ENCODE data around the gene TSPO2.
A peak's percentile ranks its signal among the peaks of the same experiment; 100 is the strongest.

Gene TSPO2

DNA sequence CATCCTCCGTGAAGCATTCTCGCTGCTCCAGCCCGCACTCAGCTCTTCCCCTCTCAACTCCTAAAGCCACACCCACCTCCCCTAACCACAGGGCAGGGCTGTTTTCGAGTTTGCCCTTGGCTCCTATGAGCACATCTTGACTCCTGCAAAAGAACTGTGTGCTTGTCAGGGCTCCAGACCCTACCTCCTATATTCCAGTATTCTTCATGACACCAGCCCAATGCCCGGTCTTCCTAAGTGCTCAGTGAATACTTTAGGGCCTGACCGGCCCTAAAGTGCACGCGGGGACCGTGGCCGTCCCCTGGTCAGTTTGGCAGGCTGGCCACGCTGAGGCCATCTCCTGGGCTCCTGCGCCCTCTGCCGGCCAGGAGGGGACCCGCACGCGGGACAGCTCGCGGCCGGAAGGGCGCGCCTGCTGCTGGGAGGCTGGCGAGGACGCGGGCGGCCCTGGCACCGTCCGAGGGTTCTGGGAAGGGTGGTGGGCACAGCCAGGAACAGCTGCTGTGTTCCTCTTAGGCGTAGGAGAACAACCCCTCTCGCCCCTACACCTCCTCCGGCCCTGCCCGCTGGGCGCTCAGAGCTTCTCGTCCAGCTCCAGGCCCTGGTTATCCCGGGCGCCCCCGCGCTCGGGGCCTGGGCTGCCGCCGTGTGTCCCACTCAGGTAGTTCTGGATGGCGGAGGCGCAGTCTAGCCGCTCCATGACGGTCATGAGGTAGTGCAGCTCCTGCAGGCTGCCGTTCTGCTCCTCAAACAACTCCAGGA, 14.3 kb upstream of the TSPO2 start:
- DNase-seq (ENCODE audit: low read depth): peak; percentile 32

DNA sequence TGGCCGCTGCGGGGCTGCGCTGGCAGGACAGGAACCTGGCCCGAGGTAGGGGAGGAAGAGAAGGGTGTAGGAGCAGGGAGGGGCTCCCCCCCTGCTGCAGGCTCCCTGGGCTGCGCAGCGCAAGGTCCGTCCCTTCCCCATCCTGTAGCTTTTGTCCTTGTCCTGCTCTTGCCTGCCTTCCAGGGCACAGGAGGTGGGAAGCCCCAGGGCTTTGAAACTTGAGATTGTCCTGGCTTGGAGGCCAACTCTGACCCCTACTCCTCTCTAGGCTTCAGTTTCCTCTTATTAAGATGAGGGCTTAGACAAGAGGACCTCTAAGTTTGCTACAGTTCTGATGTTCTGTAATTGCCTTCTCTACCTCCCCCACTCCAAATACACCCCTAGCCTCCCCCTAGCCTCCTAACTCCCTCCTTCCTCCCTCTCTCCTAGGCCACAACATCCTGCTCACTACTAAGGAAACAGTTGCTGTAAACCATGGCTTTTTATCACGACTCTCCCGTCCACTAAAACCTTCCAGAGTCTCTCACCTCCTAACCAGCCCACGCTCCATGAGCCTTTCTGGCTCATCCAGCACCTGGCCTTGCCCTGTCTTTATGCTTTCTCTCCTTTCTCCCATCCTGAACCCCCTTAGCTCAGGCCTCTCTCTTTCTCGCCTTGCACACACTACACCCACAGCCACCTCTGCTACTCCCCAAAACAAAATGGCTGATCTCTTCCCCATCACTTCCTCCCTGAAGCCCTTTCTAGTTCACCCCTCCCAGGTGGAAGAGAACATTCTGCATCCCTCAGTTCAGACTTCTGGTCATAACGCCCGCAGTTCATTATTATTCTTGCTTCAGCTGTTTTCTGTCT, 13.5 kb upstream of the TSPO2 start:
- DNase-seq (ENCODE audit: low read depth): no peak

DNA sequence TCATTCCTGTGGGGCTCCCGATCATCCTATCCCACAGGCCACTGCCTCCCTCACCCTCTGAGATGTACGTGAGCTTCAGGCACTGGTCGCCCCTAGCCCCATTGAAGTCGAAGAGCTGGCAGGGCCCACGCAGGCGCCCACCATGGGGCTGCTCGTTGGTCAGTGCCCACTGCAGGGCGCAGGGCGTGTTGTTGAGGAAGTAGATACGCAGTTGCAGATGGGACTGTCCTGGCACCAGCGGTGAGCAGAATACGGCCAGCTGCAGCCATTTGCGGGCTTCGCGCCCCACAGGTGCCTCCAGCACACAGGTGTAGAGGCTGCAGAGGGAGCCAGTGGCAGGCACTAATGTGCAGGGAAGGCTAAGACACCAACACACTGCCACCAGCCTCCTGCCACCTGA, 9.4 kb upstream of the TSPO2 start:
- DNase-seq (ENCODE audit: low read depth): no peak

DNA sequence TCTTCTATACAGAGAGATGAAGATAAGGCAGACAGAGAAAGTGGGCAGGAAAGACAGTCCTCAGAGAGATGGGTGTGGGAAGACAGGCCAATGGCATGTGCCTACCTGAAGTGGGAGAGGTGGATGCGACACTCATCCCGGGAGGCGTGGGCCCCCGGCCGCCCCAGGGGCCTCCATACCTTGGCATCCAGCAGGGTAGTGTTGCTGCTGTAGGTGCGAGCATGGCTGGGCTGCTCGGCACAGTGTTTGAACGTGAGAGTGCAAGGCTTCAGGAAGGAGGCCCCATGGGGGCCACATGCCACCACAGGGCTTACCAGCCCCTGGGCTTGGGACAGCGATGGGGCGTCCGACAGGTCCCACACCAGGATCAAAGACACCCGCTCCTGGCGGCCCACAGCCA, 8.5 kb upstream of the TSPO2 start:
- DNase-seq (ENCODE audit: low read depth): no peak

DNA sequence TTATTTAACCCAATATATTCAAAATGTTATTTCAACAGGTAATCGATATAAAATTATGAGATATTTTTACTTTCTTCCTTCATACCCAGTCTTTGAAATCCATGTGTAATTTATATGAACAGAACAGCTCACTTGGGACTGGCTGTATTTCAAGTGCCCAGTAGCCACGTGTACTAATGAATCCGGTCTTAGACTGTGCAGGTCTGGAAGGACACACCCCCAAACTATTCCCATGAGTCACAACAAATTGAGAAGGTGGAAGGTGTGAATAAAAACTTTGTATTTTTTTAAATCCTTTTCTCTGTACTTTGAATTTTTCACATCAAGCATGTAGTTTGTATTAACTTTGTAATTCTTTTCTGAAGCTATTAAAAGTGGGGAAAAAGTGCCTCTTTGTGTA, 6.1 kb upstream of the TSPO2 start:
- no peak for DNase-seq (ENCODE audit: low read depth)

DNA sequence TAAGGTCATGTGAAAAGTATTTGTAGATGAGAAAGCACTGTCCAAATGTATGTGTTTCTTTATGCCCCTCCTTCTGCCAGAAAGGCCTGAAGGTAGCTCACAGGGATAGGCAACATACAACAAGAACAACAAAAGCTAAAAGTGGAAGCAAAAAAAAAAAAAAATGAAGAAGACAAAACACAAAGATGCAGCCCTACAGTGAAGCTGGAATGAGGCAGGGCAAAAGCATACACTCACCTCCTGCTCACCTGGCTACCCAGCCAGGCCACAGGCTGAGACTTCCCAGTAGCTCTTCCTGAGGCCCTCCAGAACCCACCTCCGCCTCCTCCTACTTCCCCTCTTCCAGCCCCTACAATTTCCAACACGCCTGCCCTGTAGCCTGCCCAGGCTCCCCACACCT, 5.7 kb upstream of the TSPO2 start:
- no peak for DNase-seq (ENCODE audit: low read depth)

DNA sequence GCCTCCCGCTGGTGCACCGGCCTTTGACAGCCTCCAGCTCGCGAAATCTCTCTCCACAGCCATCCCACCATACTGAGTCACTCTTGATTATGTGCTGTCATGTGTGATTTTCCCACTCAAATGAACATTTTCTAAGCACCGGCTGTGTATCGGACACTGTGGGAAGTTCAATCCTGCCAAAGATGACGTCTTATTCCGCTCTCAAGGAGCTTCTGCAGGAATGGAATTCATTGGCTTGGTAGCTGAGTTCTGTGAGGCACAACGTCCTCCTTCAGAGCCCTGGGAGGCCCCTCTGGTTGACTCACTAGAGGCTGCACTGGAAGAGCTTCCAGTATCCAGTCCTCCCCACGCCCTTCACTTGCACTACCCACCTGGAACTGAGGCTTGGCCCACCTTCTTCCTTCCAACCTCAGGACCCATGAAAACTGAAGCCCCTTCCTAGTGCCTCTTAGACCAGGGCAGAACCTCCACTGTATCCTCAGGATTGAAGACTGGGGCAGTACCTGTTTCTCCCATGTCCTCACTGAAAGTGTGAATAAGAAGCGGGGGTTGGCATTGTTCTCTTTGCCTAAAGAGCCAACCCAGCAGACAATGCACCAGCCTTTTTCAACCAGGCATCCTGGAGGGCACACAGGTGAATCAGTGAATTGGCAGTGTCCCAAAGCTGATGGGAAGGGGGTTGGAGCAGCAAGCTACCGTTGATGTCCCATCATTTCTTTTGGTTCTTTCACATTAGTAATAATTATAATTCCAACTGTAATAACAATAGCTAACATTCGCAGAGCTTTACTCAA, 5.0 kb upstream of the TSPO2 start:
- DNase-seq (ENCODE audit: low read depth): no peak

DNA sequence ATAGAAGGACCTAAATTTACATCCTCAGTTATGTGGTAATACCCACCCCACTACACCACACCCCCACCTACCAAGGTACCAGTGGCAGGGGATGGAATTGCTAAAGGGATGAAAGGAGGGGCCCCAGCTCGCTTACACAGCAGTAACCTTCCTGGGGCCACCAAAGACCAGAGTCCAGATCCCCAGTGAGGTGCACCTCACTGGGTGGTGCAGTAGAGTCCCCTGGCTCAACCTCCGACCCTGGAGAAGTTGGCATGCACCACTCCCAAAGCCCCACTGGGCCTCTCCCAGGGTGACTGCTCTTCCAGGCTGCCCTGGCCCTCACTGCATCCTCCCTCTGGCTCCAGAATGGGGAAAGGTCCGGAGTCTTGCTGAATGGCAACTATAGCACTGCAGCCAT, 4.1 kb upstream of the TSPO2 start:
- DNase-seq (ENCODE audit: low read depth): no peak

DNA sequence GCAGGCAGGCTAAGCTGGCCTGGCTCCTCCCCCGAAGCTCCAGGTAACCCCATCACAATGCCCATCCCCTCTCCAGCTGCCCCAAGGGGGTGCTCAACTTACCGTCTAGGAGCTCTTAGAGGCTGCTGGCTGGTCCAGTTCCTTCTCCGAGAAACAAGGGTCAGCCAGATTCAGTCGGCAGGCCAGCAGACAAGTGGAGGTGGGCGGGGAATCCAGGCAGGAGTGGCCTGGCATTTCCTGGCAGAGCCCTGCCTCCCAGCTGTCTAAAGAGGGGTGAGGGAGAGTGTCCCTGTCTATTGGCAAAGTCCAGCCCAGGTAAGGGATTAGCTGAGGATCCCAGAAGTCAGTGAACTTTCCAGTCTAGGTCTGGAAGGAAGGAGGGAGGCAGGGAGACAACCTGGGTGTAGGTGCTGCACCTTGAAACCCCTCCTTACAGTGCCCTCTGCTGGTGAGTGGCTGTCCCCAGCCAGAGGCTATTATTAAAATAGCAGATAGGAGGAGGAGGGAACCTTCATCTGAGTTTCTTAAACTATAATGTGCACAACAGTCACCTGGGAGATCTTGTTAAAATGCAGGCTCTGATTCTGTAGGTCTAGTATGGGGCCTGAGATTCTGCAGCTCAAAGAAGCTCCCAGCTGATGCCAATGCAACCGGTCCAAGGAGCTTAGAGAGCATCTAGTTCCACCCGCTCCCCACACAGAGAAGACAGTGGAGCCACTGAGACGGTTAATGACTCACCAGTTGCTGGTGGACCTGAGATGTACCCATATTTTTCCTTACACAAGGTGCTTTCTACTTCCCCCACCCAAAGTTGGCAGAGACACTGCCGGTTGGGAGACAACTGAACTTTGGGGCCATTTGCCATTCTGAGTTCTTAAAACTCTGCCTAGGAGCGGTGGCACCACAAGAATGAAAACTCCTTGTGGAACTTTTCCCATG, 2.9 kb upstream of the TSPO2 start, which contains the start of gene UNC5CL:
Gene UNC5CL (minus strand): TSS at position 162 of the 939 bp plus-strand sequence. CDS start 4,147 bp downstream, outside the sequence.
- no peak for DNase-seq (ENCODE audit: low read depth)

DNA sequence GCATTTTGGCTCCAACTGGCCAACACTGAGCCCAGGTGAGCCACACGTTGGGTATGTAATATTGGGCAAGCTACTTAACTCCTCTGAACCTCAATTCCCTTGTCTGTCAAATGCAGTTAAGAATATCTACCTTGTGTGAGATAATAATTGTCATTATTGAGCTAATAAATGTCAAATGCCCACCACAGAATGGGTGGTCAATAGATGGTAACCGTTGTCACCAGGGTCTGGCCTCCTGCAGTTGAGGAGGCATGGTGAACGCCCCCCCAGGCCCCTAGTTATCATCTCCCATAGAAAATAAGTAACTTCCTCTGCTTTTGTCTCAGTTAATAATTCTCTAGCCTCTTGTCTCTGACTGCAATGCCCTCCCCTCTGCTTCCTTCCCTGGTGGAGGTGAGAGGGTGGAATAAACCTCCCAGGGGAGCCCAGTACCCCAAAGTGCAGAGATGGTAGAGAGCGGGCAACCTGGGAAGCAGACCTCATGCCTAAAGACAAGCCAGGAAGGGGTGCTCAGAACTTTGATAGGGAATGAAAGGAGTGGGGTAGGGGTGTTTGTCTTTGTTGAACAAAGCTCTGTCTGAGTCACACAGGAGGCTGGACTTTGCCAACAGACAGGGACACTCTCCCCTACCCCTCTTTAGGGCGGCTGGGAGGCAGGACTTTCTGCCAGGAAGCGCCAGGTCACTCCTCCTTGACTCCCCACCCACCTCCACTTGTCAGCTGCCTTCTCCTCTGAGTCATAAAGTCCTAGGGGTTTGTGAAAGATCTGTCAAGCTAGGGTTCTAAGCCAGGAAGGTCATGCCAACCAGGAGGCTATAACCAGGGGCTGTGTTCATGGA, 1.9 kb upstream of the TSPO2 start:
- no peak for DNase-seq (ENCODE audit: low read depth)

DNA sequence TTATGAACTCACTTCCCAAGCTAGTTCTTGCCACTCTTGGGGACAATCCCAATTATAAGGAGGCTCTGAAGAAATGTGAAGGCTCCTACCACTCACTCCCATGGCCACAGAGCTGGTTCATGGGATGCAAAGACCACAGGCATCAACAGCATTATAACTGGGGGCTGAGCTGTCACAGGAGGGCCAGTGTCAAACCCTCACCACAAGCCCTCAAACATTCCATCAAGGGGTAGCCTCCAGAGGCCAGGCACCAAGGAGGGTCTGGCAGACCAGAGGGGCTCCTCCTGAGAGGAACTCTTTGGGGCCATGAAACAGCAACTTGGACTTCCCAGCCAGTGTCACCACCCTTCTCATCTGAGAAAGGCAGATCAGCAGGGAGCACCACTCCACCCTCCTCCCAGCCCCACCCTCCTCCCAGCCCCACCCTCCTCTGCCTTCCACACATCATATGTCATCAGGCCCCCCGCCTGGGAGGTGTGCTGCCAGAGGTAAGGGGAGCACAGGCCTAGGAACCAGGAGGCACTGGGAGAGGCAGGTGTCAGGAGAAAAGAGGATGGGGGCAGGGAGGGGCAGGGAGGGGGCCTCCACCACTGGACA, 1.2 kb upstream of the TSPO2 start:
- DNase-seq (ENCODE audit: low read depth): no peak

DNA sequence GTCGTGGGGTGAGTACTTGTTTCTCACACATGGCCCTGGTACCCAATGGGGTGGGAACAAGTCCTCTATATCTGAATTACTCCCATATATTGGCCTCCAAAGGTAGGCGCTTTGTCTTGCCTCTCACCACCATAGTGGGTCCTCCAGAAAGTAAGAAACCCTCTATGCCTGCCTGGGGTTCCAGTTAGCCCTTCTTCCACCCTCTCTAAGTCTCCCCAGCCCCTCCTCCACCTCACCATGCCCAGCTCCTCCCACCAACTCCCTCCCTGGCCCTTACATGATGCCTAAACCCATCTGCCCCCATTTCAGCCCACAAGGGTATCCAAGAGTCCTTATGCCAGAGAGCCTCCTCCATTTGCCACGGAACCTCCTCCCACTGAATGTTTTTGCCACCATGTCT, 884 bp downstream of the TSPO2 start:
- DNase-seq (ENCODE audit: low read depth): no peak

DNA sequence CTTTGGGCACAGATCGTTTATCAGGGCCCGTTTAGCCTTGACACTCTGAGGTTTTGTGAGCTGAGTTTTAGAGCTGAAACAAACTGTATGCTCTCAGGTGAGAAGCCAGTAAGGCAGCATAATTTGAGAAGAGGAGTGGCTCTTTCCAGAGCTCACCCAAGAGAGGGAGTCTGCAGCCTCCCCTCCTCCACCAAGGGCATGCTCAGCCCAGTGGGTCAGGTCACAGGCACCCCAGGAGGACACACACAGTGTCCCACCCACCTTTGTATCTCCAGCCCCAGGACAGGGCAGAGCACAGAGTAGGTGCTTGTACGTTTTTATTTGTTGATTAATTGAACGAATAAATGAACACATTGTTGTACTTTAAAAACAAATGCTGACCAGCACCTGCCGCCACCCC, 3.4 kb downstream of the TSPO2 start:
- DNase-seq (ENCODE audit: low read depth): no peak

DNA sequence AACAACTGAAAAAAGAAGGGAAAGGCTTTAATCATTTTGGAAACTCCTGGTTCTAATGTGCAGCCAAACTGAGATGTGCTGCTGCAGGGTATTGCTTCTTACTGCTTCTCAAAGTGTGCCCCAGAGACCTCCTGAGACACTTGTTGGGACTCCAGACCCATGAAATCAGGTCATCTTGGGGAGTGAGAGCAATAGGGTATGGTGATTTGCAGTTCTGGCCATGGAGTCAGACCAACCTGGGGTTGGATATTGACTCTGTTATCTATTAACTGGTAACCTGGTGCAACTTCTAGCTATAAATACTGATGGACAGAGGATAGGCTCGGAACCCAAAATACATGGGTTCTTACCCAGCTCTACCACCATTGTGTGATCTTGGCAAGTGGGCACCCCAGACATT, 3.8 kb downstream of the TSPO2 start:
- DNase-seq (ENCODE audit: low read depth): no peak

DNA sequence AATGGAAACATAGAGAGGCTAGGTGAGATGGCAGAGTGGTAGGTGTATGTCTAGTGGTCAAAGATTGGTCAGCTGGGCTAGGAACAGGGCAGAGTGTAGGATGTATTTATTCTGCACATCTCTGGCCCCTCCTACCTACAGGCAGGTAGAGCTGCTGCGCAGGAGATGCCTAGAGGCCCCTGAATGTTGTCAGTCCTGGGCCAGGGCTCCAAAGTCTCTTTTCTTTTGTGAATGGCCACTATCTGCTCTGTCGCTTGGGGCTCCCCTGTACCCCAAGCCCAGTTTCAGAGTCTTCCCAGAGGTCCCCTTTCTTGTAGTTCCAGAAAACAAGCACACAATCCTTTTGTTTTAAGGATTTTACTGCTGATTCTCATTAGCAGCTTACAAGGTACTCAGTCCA, 5.0 kb downstream of the TSPO2 start:
- no peak for DNase-seq (ENCODE audit: low read depth)

DNA sequence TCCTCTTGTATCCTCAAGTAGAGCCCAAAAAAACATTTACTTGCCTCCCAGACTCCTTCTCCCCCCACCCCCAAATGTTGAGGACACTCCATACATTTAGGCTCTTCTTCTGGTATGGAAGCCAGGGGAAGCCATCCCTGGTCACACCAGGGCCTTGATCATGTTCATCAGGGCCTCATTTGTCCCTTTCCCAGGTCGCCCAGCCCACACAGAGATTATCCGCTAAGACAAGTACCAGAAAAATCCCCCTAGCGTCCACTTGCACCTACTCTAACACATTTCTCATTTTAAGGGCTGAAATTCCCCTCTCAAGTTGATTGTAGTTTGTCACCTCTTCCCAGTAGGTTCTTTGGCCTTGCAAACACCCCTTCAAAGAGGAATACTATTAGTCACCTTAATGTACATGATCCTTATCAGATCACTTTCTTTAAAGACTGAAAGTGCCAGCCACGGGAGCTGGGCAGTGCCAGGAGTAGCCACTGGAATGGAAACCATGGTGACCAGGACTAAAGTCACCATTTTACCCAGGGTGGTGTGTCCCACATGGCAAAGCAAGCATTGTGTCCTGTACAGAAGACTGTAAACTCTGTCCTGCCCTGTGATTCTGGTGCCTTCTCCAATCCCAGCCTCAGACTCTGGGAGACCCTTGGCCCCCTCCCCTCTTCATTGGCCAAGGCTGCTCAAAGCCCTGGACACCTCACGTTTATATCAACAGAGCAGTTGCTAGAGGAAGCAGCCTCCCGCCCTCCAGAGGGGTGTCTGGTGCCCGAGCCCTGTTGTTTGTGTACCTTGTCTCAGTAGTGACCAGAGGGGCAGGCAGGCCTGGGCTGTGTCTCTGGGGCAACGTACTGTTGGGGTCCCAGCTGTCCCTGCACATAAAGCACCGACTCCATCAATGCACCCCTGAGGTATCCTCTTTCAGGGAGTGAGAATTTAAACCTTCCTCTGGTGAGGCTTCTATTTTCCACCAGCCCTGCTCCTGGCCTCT, 5.8 kb downstream of the TSPO2 start:
- no peak for DNase-seq (ENCODE audit: low read depth)

DNA sequence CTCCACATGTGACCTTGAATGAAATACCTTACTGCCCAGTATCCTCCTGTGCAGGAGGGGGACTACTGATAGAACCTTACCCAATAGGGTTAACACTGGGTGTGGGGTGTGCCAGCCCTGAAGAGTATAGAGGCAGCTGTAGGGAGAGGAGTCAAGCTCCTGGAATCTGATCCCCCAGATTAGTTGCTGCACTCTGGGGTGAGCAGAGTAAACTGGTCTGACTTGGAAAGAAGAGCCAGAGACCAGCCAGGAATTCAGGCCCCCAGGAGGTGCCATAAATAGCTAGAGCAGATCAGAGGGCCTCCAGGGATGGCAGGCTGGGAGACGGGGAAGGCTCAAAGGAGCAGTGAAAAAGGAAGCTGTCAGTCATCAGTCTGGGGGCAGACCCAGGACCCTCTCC, 7.3 kb downstream of the TSPO2 start:
- DNase-seq (ENCODE audit: low read depth): no peak

DNA sequence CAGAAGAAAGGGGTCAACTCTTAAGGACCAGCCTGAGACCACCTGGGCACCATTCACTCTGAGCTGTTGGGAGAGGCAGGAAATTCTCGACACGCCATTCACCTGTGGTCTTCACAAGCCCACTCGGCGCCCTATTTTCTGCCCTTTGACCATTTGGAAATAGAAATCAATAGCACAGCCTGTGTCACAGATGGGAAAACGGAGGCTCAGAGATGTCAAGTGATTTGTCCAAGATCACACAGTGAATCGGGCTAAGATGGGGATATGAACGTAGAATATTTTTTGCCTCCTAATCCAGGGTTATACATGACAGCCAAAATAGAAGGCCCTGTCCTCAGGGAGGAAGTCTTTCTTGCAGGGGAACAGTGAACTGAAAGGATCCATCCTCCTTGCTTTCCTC, 7.7 kb downstream of the TSPO2 start:
- no peak for DNase-seq (ENCODE audit: low read depth)

DNA sequence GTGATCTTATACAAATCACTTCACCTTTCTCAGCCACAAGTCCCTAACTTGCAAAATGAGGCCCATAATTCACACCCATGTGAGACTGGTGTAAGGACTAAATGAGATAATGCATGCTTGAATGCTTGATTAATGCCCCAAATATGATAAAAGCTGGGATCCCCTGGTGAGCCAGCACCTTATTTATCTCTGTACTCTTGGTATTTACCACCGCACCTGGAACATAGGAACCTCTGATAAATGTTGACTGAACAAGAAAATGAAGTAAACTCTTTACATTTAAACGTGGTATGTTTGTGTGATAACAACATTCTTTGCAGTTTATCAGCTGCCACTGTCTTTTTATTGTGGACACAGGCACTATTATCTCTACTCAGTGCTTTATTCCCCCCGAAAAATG, 8.3 kb downstream of the TSPO2 start:
- DNase-seq (ENCODE audit: low read depth): no peak

Measured in T-helper 22 cell (primary cell).